ENCODE measurements around the gene CD83. TPM values are rescaled to one million over a fixed set of nuclear protein-coding genes. Genes with fewer than 3 reads are reported as not detected.
"Not testable (repeated sequence)": the region's sequence is repeated elsewhere in the genome, so short reads cannot be mapped to it uniquely, and the experiment has no call there.

The CD83 gene
- total RNA-seq, 1 donor from 2014 or later: 2.1 TPM

- DNase-seq (ENCODE audit: low spot score): peak; percentile 49
Measured at GRCh38 chr6:14147891-14148290, 30.3 kb downstream of the CD83 start.

- DNase-seq (ENCODE audit: low spot score): no peak
Measured at GRCh38 chr6:14148471-14148870, 30.9 kb downstream of the CD83 start.

GRCh38 chr6:14149053-14149738 is 31.6 kb downstream of the CD83 start:
- DNase-seq (ENCODE audit: low spot score): no peak

GRCh38 chr6:14149739-14150130 is 32.2 kb downstream of the CD83 start:
- DNase-seq (ENCODE audit: low spot score): no peak

- not testable (repeated sequence) for DNase-seq (ENCODE audit: low spot score)
Measured at GRCh38 chr6:14151300-14151699, 33.7 kb downstream of the CD83 start.

GRCh38 chr6:14151773-14152172 is 34.2 kb downstream of the CD83 start:
- no peak for DNase-seq (ENCODE audit: low spot score)

- no peak for DNase-seq (ENCODE audit: low spot score)
Measured at GRCh38 chr6:14153228-14153627, 35.7 kb downstream of the CD83 start.

- DNase-seq (ENCODE audit: low spot score): no peak
Measured at GRCh38 chr6:14159090-14159489, 41.5 kb downstream of the CD83 start.

- DNase-seq (ENCODE audit: low spot score): no peak
Measured at GRCh38 chr6:14162826-14163225, 45.3 kb downstream of the CD83 start.

GRCh38 chr6:14165091-14165490 is 47.5 kb downstream of the CD83 start:
- DNase-seq (ENCODE audit: low spot score): no peak

GRCh38 chr6:14166839-14167238 is 49.3 kb downstream of the CD83 start:
- no peak for DNase-seq (ENCODE audit: low spot score)

GRCh38 chr6:14170128-14170527 is 52.6 kb downstream of the CD83 start:
- DNase-seq (ENCODE audit: low spot score): no peak

- DNase-seq (ENCODE audit: low spot score): no peak
Measured at GRCh38 chr6:14172562-14172961, 55.0 kb downstream of the CD83 start.

GRCh38 chr6:14174226-14174625 is 56.7 kb downstream of the CD83 start:
- no peak for DNase-seq (ENCODE audit: low spot score)

- no peak for DNase-seq (ENCODE audit: low spot score)
Measured at GRCh38 chr6:14174996-14175395, 57.4 kb downstream of the CD83 start.

- no peak for DNase-seq (ENCODE audit: low spot score)
Measured at GRCh38 chr6:14176429-14176828, 58.9 kb downstream of the CD83 start.

- no peak for DNase-seq (ENCODE audit: low spot score)
Measured at GRCh38 chr6:14177413-14178082, 60.0 kb downstream of the CD83 start.

- DNase-seq (ENCODE audit: low spot score): no peak
Measured at GRCh38 chr6:14178083-14178445, 60.5 kb downstream of the CD83 start.

GRCh38 chr6:14180609-14181008 is 63.0 kb downstream of the CD83 start:
- DNase-seq (ENCODE audit: low spot score): no peak

GRCh38 chr6:14182916-14183315 is 65.3 kb downstream of the CD83 start:
- no peak for DNase-seq (ENCODE audit: low spot score)
